H7 (cell line): ENCODE results near the gene MIGA1. TPM values are rescaled to one million over a fixed set of nuclear protein-coding genes. Genes with fewer than 3 reads are reported as not detected.
"Not testable (repeated sequence)": the region's sequence is repeated elsewhere in the genome, so short reads cannot be mapped to it uniquely, and the experiment has no call there.

ENCODE experiments used
- DNase-seq: peaks from one replicate; pipeline ENCODE4 v3.0.0; 2012
- H3K27me3 ChIP-seq: 2 replicates; pipeline ENCODE4 v1.6.0; 2011; ENCODE audit warnings: mild to moderate bottlenecking, low read length; ENCODE audit not compliant: control insufficient read depth, insufficient read depth
- H3K36me3 ChIP-seq: replicated peaks from 2 replicates; pipeline ENCODE4 v1.5.1; 2011; ENCODE audit warnings: low read length; ENCODE audit not compliant: control insufficient read depth, insufficient read depth
- H3K4me3 ChIP-seq: 2 replicates; pipeline ENCODE4 v1.5.1; 2011; ENCODE audit warnings: low read depth, mild to moderate bottlenecking, control low read depth, low read length, moderate library complexity; ENCODE audit not compliant: insufficient read depth
- total RNA-seq: library from RNA; depleted of rRNA; stranded (reverse); fragments of >200 nt; shearing (Covaris generic); gene quantifications from 2 replicates; pipeline ENCODE4 v1.2.3, GENCODE V29; 2014

Gene MIGA1
- total RNA-seq, 1 experiment from 2014 or later = 7.1 TPM

DNA sequence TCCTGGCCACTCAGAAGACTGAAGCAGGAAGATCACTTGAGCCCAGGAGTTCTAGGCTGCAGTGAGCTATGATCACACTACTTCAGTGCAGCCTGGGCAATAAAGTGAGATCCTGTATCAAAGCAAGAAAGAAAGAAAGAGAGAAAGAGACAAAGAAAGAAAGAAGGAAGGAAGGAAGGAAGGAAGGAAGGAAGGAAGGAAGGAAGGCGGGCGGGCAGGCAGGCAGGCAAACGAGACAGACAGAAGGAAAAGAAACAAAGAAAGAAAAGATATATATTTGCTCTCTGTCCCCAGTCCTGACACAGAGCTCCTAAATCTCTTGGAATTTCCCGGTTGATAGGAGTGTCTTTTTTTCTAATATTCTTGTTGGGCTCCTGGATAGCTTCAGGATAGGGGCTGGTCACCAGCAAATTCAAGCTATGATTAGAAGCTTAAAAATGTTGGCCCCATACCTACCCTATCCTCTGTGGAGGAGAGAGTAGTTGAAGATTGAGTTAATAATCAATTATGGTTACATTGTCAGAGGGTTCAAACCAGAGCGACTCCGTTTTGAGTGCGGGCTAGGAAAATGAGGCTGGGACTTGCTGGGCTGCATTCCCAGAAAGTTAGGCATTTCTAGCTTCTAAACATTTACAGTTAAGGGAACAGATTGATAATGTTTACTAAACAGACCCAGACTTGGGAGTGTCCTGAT lies 3.3 kb upstream of the MIGA1 start:
- Histone ChIP-seq H3K4me3 (no peak overlapping the region), H3K27me3 (no peaks in the 10 kb centered on the region), H3K36me3 (no peaks in the 10 kb centered on the region)
- no peak for DNase-seq

GRCh38 chr1:77781683-77782082 lies 2.2 kb downstream of the MIGA1 start:
- Histone ChIP-seq H3K36me3 (peaks cover 1% of the 10 kb centered on the region; the same call in 1 of the 2 replicates), H3K4me3 (no peak overlapping the region), H3K27me3 (no peaks in the 10 kb centered on the region)
- no peak for DNase-seq

DNA sequence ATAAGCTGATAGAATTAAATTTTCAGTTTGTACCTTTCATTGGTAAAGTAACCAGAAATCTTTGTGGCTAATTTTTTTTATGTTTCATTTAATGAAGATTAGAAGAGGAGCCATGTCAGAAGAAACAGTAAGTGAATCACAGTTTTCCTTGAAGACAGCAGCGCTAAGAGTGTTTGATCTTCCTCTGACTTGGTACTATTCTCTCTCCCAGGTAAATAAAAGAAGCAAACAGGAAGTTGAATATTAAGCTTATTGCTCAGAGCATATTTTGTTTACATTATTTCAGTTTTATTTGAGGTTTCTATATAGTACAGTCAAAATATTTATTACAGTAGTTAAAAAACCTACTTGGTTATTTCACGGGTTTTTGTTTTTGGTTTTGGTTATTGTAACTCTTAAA lies 3.7 kb downstream of the MIGA1 start:
- DNase-seq = no peak
- no peaks in the 10 kb centered on the region for H3K27me3 ChIP-seq
- no peak overlapping the region for H3K4me3 ChIP-seq
- peaks cover 1% of the 10 kb centered on the region; the same call in 1 of the 2 replicates for H3K36me3 ChIP-seq

- not testable (repeated sequence) for H3K27me3 ChIP-seq, DNase-seq, H3K36me3 ChIP-seq, H3K4me3 ChIP-seq
These were observed 6.8 kb downstream of the MIGA1 start for GRCh38 chr1:77786093-77786741.

DNA sequence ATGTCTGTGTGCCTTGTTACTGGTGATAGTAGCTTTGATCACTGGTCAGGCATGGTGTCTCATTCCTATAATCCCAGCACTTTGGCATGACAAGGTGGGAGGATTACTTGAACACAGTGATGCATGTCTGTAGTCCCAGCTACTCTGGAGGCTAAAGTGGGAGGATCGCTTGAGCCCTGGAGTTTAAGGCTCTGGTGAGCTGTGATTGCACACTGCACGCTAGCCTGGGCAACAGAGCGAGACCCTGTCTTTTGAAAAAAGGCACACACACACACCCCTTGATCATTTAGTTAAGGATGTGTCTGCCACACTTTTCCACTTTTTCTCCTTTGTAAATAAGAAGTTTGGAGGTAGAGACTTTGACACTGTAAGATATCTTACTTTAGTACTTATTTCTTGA lies 15.1 kb downstream of the MIGA1 start:
- H3K36me3 ChIP-seq = no peaks in the 10 kb centered on the region
- H3K4me3 ChIP-seq = no peak overlapping the region
- DNase-seq = no peak
- H3K27me3 ChIP-seq = no peaks in the 10 kb centered on the region

DNA sequence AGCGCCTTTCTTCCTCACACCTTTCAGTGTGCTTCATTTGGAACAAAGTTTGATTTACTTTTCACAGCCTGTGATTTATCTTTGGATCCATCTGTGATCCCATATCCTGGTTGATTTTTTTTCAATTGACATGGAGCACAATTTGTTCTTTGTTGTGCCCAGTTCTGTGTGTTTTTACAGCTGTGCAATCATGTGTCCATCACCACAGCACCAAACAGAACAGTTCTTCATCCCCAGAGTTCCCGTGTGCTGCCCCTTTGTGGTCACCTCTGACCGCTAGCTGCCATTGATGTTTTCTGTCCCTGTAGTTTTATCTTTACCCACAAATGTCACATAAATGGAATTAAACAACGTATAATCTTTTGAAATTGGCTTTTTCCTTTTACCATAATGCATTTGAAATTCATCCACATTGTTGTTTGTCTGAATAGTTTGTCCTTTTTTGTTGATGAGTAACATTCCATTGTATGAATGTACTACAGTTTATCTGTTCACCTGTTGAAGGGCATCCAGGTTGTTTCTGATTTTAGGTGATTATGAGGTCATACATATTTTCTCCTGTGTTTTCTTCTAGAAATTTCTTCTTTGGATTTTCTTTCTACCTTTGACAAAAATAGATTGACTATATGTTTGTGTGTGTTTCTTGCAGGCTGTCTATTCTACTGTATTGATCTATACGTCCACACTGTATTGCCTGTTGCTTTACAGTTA lies 17.4 kb downstream of the MIGA1 start:
- no peak for DNase-seq
- H3K36me3 ChIP-seq = no peaks in the 10 kb centered on the region
- H3K27me3 ChIP-seq = no peaks in the 10 kb centered on the region
- H3K4me3 ChIP-seq = no peak overlapping the region

- H3K36me3 ChIP-seq = no peaks in the 10 kb centered on the region
- H3K27me3 ChIP-seq = no peaks in the 10 kb centered on the region
- H3K4me3 ChIP-seq = no peak overlapping the region
- DNase-seq = no peak
These were observed 18.5 kb downstream of the MIGA1 start for GRCh38 chr1:77797991-77798390.

GRCh38 chr1:77802026-77802425 lies 22.6 kb downstream of the MIGA1 start:
- Histone ChIP-seq H3K4me3 (no peak overlapping the region), H3K27me3 (no peaks in the 10 kb centered on the region), H3K36me3 (no peaks in the 10 kb centered on the region)
- DNase-seq = no peak

DNA sequence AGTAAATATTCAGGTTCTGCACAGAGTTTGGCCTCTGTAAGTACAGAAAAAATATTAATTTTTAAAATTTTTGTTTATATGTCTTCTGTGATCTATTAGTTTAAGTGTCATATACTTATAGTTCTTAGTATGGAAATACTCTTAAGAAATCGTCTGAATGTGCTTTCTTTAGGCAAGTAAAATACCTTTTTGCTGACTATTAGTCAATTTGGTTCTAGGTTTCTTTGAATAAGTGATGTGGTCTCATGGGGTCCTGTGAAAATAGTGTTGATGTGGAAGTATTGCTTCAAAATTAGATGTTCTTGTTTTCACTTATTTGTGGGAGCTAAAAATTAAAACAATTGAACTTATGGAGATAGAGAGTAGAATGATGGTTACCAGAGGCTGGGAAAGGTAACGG lies 23.9 kb downstream of the MIGA1 start:
- DNase-seq = no peak
- Histone ChIP-seq H3K27me3 (no peaks in the 10 kb centered on the region), H3K4me3 (no peak overlapping the region), H3K36me3 (0 out of 2 replicates have a peak, but pooled peaks cover 1% of the 10 kb centered on the region)

- DNase-seq, H3K27me3 ChIP-seq, H3K36me3 ChIP-seq, H3K4me3 ChIP-seq: not testable (repeated sequence)
These were observed 30.5 kb downstream of the MIGA1 start for GRCh38 chr1:77809787-77810462.

DNA sequence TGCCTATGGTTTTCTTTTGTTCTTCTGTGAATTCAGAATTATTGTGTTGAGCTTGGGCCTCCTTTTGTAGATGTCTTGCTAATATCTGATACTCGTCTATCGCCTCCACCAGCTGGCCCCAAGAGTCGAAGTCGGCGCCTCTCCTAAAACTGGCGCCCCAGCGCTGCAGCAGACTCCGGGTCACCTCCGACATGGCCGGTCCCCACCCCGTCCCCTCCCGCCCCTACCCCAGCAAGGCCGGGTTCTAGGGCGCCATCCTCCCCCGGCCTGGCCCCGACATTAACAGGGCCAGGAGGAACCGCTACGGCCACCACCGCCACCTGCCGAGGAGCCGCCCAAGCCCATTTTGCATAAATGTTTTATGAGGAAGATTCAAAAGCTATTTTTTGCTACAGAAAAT lies 32.1 kb downstream of the MIGA1 start:
- H3K4me3 ChIP-seq, H3K27me3 ChIP-seq, DNase-seq, H3K36me3 ChIP-seq: not testable (repeated sequence)

DNA sequence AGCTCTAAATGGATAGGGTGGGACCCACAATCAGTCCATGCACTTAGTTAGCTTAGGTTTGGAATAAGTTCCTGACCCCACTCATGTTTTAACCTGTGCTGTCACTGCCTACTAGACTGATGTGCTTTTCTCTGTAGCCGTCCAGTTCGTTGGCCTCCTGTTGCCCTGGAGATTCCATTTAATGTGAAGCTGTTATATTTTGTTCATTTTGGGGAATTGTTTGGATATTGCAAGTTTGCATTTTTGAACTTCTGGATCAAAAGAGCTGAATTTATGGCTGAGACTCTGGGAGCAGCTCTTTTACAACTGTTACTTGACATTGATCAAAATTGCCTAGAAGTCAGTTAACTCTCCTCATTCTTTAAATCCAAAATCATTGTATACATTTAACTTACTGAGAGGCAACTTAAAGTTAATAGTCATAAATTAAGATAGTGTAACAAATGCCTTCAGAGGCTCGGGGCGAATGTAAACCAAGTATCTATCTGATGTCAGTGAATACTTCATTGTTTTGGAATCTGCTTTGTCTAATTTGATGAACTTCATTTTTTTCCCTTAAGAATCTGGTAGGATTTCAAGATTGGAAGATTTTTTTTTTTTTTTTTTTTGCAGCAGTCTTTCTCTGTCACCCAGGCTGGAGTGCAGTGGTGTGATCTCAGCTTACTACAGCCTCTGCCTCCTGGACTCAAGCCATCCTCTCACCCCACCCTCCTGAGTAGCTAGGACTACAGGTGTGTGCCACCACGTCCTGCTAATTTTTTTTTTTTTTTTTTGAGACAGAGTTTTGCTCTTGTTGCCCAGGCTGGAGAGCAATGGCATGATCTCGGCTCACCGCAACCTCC lies 38.1 kb downstream of the MIGA1 start:
- peaks cover 3% of the 10 kb centered on the region for H3K36me3 ChIP-seq
- no peak for DNase-seq
- H3K27me3 ChIP-seq = no peaks in the 10 kb centered on the region
- no peak overlapping the region for H3K4me3 ChIP-seq

DNA sequence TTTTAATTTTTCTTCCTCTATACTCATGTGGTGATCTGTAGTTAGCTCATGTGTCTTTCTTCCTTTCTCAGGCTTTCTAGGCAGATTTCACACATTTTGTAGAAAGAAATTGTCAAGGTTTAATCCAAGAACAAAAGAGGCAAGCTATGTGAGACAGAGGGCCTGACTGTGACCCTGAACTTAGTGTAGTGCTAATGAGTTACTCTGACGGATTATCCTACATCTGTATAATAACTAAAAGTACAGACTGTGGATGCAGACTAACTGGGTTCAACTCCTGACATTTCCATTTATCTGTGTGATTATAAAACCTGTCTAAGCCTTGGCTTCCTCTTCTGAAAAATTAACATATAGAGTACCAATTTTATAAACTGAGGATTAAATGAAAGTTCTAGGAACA lies 40.7 kb downstream of the MIGA1 start:
- no peaks in the 10 kb centered on the region for H3K27me3 ChIP-seq
- no peak overlapping the region for H3K4me3 ChIP-seq
- DNase-seq = no peak
- no peaks in the 10 kb centered on the region; the same call in 1 of the 2 replicates for H3K36me3 ChIP-seq

DNA sequence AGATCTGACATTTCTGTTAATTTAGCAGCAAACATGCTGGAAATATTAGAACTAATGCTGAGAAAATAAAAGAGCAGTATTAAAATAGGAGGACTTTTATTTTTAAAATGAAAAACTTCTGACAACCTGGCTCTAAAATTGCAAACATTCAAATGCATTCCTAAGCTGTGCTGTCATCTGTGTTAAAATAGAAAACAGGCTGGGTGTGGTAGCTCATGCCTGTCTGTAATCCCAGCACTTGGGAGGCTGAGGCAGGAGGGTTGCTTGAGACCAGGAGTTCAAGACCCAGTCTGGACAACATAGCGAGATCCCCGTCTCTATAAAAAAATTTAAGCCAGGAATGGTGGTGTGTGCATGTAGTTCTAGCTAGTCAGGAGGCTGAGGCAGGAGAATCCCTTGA lies 44.6 kb downstream of the MIGA1 start:
- H3K27me3 ChIP-seq = no peaks in the 10 kb centered on the region
- no peak overlapping the region for H3K4me3 ChIP-seq
- no peaks in the 10 kb centered on the region; the same call in none of the 2 replicates for H3K36me3 ChIP-seq
- DNase-seq = no peak
